DMS 273 (cell line): ENCODE measurements around the gene NEUROG2.

Source experiments
- DNase-seq: peaks from one replicate; lab custom pipeline; 2025; ENCODE audit not compliant: unreplicated experiment; lab: John Stamatoyannopoulos, UW

The NEUROG2 gene

GRCh38 chr4:112521123-112522023 is 5.4 kb upstream of the NEUROG2 start:
- DNase-seq, result no peak

DNA sequence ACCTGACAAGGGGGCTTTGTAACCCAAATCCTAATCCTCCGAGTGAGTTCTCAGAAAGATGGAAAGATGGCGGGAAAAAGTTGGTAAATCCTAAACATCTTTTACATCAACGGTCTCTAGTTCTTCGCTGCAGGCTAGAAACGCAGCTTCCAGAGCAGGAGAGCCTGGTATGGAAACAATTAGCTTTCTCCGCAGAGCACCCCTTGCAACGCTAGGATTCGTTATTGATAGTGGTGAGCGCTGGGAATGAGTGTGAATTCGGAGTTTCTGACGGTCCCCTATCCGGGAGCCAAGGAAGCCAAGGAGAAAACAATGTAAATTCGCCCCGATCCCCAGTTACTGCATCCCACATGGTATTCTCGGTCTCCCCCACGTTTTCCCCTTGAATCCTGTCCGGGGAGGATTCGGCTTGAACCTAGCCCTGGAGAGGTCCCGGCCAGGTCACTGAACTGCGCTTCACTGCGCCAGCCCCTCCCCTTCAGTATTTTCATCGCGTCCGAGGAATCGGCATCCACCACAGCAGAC is 4.7 kb upstream of the NEUROG2 start:
- no peak for DNase-seq

- no peak for DNase-seq
Observed at GRCh38 chr4:112519689-112520597, 4.0 kb upstream of the NEUROG2 start.

GRCh38 chr4:112518675-112519074 is 2.7 kb upstream of the NEUROG2 start:
- DNase-seq, result no peak

DNA sequence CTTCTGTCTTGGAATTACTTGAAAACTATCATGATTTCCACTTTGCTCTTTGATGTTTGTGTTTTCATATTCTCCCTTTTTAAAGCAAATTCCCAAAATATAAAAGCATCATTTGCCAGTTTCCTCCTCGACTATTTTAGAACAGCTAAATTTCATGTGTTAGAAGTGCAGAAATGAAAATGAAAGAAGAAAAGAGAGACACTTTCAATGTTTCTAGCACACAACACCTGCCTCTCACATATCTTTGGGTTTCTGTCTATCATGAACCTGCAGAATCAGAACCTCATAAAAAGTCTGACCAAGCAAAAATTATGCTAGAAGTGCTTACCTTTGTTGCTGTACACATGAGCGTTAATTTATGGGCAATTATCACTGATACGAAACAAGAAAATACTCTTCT is 1.9 kb upstream of the NEUROG2 start:
- no peak for DNase-seq

DNA sequence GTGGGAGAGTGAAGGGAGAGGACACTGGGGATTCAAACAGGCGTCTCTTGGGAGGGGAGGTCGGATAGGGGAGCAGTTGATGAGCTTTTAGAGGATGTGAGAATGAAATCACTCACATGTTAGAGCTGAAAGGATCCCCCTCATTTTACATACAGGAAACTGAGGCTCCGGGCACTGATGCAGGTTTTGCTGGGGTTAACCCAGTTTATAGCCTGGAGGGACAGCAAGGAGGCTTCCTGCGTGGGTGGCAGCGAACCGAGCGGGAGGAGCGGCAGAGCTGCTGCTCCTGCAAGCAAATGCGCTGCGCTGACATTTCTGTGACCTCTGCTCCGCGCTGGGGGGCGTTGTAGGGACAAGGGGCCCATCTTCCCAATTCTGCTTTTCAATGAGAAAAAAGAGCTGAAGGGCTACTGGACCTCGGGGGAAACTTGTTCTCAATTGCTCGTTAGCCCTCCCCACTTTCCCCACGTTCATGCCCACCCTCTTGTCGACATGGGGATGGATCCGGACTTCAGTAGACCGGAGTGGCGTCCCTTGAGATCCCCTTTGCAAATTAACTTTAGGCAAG is 1.2 kb upstream of the NEUROG2 start:
- peak; percentile 29 for DNase-seq

GRCh38 chr4:112516471-112517066 is 589 bp upstream of the NEUROG2 start:
- DNase-seq, result peak; percentile 71

GRCh38 chr4:112515198-112516065 is 548 bp downstream of the NEUROG2 start:
- peak; percentile 80 for DNase-seq

DNA sequence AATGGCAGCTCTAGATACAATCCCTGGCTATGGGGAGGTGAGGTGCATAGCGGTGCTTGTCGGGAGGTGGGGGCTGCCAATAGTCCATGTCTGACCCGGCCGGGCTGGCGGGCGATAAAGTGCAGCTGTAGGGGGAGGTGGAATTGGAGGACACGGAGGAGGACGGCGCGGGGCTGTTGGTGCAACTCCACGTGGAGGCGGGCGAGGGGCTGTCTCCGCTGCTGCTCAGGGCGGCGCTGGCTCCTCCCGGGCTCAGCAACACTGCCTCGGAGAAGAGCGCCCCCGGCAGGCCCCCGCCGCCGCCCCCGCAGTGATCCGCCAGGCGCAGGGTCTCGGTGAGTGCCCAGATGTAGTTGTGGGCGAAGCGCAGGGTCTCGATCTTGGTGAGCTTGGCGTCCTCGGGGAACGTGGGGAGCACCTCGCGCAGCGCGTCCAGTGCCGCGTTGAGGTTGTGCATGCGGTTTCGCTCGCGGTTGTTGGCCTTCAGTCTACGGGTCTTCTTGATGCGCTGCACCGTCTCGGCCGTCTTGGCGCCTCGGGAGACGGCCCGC is 1.3 kb downstream of the NEUROG2 start:
- DNase-seq, result peak; percentile 78

- DNase-seq, result peak; percentile 42
Observed at GRCh38 chr4:112513971-112514646, 1.9 kb downstream of the NEUROG2 start.

DNA sequence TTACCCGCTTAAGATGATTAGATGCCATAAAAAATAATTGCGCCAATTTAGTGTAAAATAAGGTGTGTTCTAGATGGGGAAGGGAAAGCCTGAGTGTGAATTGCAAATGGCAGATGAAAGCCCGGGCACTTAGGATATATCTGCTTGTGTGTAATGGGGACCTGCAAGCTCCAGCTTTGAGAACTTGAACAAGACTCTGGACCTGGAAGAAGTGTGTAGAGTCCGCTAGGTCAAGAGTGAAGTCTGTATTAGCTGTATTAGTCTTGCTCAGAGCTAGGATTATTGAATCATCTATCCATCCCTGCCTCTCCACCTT is 4.2 kb downstream of the NEUROG2 start:
- DNase-seq, result no peak

GRCh38 chr4:112511093-112511802 is 4.7 kb downstream of the NEUROG2 start:
- DNase-seq, result no peak

- peak; percentile 28 for DNase-seq
Observed at GRCh38 chr4:112510291-112511092, 5.5 kb downstream of the NEUROG2 start.

GRCh38 chr4:112509243-112510141 is 6.5 kb downstream of the NEUROG2 start:
- DNase-seq, result peak; percentile 56

GRCh38 chr4:112508356-112508755 is 7.6 kb downstream of the NEUROG2 start:
- no peak for DNase-seq

- no peak for DNase-seq
Observed at GRCh38 chr4:112504807-112505206, 11.2 kb downstream of the NEUROG2 start.

GRCh38 chr4:112502871-112503270 is 13.1 kb downstream of the NEUROG2 start:
- no peak for DNase-seq
